Tibial nerve (tissue), 4 donors: ENCODE data around the gene PTPMT1. TPM values are rescaled to one million over a fixed set of nuclear protein-coding genes. Genes with fewer than 3 reads are reported as not detected.

Source experiments
- DNase-seq, 2 donors: peaks; one replicate each; pipeline ENCODE4 v3.0.0-alpha.2; 2019; ENCODE audit warnings: low spot score in 2 of 2
- H3K27ac ChIP-seq, 4 donors: fragments of 200-600 bp; sonication (generic) in 3 of 4; one replicate each; pipeline ENCODE4 v1.5.1; 2017 to 2019; ENCODE audit warnings: mild to moderate bottlenecking in 1 of 4
- H3K27me3 ChIP-seq, 2 donors: fragments of 200-600 bp; sonication (generic) in 1 of 2; one replicate each; pipeline versions ENCODE4 v1.5.1 to v1.6.0; 2017 to 2019
- H3K36me3 ChIP-seq, 3 donors: fragments of 200-600 bp; sonication (generic); one replicate each; pipeline ENCODE4 v1.5.1; 2018 to 2019
- H3K4me1 ChIP-seq, 4 donors: fragments of 200-600 bp; sonication (generic) in 3 of 4; one replicate each; pipeline ENCODE4 v1.5.1; 2017 to 2019
- H3K4me3 ChIP-seq, 4 donors: fragments of 200-600 bp; sonication (generic) in 3 of 4; one replicate each; pipeline ENCODE4 v1.5.1; 2017 to 2019; ENCODE audit warnings: mild to moderate bottlenecking in 1 of 4, moderate library complexity in 1 of 4
- H3K9me3 ChIP-seq, 4 donors: fragments of 200-600 bp; sonication (generic) in 3 of 4; one replicate each; pipeline ENCODE4 v1.5.1; 2017 to 2019
- EP300 ChIP-seq, 2 donors: sonication (generic); formaldehyde crosslinking; IDR thresholded peaks; one replicate each; pipeline ENCODE4 v1.6.1; 2017; ENCODE audit warnings: antibody characterized with exemption in 2 of 2, mild to moderate bottlenecking in 1 of 2
- POLR2A ChIP-seq, 2 donors: fragments of 450-650 bp; IDR thresholded peaks; one replicate each; pipeline ENCODE4 v1.6.1; 2017; ENCODE audit warnings: antibody characterized with exemption in 2 of 2, mild to moderate bottlenecking in 2 of 2, moderate library complexity in 2 of 2
- WGBS, 2 donors: methylation state at CpG; one replicate each; pipeline ENCODE4 v1.1.5; 2018; 5-methylcytosine and 5-hydroxymethylcytosine counted together
- total RNA-seq, 4 donors: library from RNA; depleted of rRNA; stranded (reverse); fragments of >200 nt; gene quantifications; one replicate each; pipeline ENCODE4 v1.1.0, GENCODE V29; 2016
- TF ChIP-seq, protein P1 (sequence below), 5 experiments: fragments of 200-600 bp in 3 of 5; fragments of 450-650 bp in 2 of 5; sonication (generic) in 3 of 5; IDR thresholded peaks; one replicate each; pipeline ENCODE4 v1.5.1; 2016 to 2019; ENCODE audit warnings: antibody characterized with exemption in 5 of 5, mild to moderate bottlenecking in 3 of 5, moderate library complexity in 2 of 5

PTPMT1 gene
- total RNA-seq, 4 donors from 2014 or later = 97.3 to 158 (median 137) TPM

DNA sequence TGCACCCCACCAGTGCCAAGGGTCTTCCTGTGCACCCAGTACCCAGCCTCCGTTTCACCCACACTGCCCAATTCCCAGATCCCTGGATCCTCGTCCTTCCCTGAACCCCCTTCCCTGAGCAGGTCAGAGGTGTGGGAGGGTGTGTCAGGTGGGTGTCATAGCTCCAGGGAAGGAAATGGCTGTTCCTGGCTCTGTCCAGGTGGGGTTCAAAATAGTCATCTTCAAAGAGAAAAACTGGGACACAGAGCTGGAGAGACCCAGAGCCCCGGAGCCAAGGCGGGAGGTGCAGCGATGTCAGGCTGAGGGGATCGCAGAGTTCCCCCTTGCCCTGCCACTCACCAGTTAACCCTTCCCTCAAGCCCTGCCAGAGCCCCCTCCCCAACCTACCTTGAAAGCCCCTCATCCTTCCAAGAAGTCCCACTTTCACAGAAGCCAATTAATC lies 28.1 kb downstream of the PTPMT1 start:
- Histone ChIP-seq H3K4me1 (peaks cover 0 to 39% (median 5%) of the 10 kb centered on the region in 4 donors), H3K36me3 (no peaks in the 10 kb centered on the region), H3K27me3 (peaks cover 0 to 33% of the 10 kb centered on the region in 2 donors), H3K27ac (no peak overlapping the region), H3K4me3 (peak overlapping the region in 1 of 4 donors; percentile 42), H3K9me3 (no peaks in the 10 kb centered on the region)
- WGBS, 2 donors = 8 to 10% methylated on average over 6 of the region's 6 CpGs
- DNase-seq = no peak
- TF ChIP-seq, protein P1, sequence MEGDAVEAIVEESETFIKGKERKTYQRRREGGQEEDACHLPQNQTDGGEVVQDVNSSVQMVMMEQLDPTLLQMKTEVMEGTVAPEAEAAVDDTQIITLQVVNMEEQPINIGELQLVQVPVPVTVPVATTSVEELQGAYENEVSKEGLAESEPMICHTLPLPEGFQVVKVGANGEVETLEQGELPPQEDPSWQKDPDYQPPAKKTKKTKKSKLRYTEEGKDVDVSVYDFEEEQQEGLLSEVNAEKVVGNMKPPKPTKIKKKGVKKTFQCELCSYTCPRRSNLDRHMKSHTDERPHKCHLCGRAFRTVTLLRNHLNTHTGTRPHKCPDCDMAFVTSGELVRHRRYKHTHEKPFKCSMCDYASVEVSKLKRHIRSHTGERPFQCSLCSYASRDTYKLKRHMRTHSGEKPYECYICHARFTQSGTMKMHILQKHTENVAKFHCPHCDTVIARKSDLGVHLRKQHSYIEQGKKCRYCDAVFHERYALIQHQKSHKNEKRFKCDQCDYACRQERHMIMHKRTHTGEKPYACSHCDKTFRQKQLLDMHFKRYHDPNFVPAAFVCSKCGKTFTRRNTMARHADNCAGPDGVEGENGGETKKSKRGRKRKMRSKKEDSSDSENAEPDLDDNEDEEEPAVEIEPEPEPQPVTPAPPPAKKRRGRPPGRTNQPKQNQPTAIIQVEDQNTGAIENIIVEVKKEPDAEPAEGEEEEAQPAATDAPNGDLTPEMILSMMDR (IDR thresholded peaks at IDR 0.05) = no peak
- TF ChIP-seq EP300 (IDR thresholded peaks at IDR 0.05) = no peak

DNA sequence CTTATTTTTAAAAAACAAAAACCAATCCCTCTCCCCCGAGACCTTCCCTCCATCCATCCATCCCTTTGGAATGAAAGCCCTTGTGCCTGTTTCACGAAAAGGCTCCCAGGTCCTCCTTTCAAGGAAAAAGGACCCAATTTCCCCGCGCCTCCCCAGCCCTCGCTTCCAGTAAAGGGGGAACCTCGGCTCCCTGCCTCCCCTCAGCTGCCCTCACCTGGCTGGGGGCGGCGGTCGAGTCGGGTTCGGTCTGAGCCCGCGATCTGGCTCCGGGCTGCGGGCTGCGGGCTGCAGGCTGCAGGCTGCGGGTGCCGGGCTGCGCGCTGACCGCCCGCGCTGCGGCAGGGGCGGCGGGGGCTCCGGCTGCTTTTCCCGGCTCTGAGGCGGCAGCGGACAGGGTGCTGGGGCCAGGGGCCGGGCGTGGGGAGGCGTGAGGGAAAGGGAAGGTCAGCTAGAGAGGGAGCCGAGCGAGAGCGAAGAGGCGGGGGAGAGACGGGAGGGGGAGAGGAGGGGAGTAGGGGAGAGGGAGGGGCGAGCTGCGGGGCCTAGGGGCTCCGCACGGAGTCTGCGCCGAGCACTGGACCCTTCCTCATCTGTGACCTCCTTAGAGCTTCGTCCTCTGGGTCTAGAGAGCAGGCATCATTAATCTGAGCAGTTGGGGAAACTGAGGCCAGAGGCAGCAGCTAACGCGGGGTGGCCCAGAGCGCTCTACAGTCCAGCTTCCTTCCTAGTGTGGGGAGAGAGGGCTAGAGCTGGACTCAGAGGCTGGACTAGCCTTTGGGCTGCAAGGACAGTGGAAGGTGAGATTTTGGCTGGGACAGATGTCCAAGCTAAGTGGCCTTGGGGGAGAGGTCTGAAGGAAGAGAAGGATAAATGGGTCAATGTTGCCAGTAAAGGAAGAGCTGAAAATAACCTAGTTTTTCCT lies 28.8 kb downstream of the PTPMT1 start, which contains the start of gene C1QTNF4:
Gene C1QTNF4 (minus strand): TSS at position 478 of the 922 bp plus-strand sequence. CDS start 3,601 bp downstream, outside the sequence.
- no peak for DNase-seq
- no peak within 1 kb of the TSS for H3K27ac ChIP-seq
- H3K4me3 ChIP-seq = peak within 1 kb of the TSS in 3 of 4 donors; percentile 1 to 42 (median 1)
- TF ChIP-seq POLR2A (IDR thresholded peaks at IDR 0.05) (no peak), EP300 (IDR thresholded peaks at IDR 0.05) (no peak)
- TF ChIP-seq, protein P1 (IDR thresholded peaks at IDR 0.05) = no peak
- H3K4me1 ChIP-seq = peaks cover 0 to 32% (median 5%) of the 10 kb centered on the region in 4 donors
- H3K36me3 ChIP-seq = no peaks in the 10 kb centered on the region
- H3K9me3 ChIP-seq = no peaks in the 10 kb centered on the region
- 6% methylated on average over 20 to 39 of the region's 48 CpGs for WGBS, 2 donors
- H3K27me3 ChIP-seq = peaks cover 0 to 33% of the 10 kb centered on the region in 2 donors

- no peak for DNase-seq
- Histone ChIP-seq H3K27ac (no peak overlapping the region), H3K4me1 (peaks cover 0 to 27% (median 5%) of the 10 kb centered on the region in 4 donors), H3K36me3 (no peaks in the 10 kb centered on the region), H3K27me3 (peaks cover 0 to 33% of the 10 kb centered on the region in 2 donors), H3K9me3 (no peaks in the 10 kb centered on the region), H3K4me3 (no peak overlapping the region)
- TF ChIP-seq POLR2A (IDR thresholded peaks at IDR 0.05) (no peak), EP300 (IDR thresholded peaks at IDR 0.05) (no peak)
- TF ChIP-seq, protein P1 (IDR thresholded peaks at IDR 0.05) = no peak
- 55 to 73% methylated on average over 7 of the region's 7 CpGs for WGBS, 2 donors
Measured at GRCh38 chr11:47595029-47595428, 29.6 kb downstream of the PTPMT1 start.

DNA sequence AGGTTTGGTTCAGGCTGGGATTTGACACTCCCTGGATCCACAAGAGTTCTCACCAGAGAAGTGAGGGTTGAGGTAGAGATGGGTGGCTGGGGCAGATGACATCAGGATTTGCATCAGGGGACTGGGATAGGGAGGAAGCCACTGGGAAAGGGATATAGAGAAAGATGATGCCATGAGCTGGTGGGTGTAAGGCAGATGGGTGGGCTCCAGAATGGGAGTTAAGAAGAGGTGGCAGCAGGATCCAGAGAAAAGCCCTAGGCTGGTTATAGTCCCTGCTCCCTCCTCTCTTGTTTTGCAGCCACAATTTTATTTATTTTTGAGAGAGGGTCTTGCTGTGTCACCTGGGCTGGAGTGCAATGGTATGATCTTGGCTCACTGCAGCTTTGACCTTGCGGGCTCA lies 30.6 kb downstream of the PTPMT1 start:
- TF ChIP-seq POLR2A (IDR thresholded peaks at IDR 0.05) = no peak
- no peak for TF ChIP-seq EP300 (IDR thresholded peaks at IDR 0.05)
- TF ChIP-seq, protein P1 (IDR thresholded peaks at IDR 0.05) = no peak
- H3K9me3 ChIP-seq = no peaks in the 10 kb centered on the region
- WGBS, 2 donors = 100% methylated on average over 1 of the region's 1 CpG
- H3K27me3 ChIP-seq = peaks cover 0 to 33% of the 10 kb centered on the region in 2 donors
- no peak for DNase-seq
- H3K4me1 ChIP-seq = peaks cover 0 to 24% (median 5%) of the 10 kb centered on the region in 4 donors
- no peak overlapping the region for H3K27ac ChIP-seq
- no peaks in the 10 kb centered on the region for H3K36me3 ChIP-seq
- H3K4me3 ChIP-seq = no peak overlapping the region

DNA sequence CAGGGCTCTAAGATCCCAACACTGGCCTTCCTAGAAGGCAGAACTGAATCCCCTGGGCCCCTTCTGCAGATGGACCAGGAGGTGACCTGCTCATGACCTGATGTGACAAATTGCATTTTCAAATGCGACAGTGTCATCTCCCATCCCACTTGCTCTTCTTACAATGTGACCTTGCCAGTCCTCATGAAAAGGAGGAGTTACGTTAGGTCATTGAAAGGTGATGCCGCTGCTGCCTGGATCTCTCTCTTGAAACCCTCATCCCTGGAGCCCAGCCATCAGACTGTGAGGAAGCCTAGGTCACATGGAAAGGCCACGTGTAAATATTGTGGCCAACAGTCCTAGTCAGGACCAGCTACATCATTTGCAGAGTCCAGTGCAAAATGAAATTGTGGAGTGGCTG lies 34.5 kb downstream of the PTPMT1 start:
- H3K27ac ChIP-seq = no peak overlapping the region
- no peaks in the 10 kb centered on the region for H3K4me1 ChIP-seq
- H3K9me3 ChIP-seq = no peaks in the 10 kb centered on the region
- H3K4me3 ChIP-seq = no peak overlapping the region
- peaks cover 0 to 8% of the 10 kb centered on the region in 2 donors for H3K27me3 ChIP-seq
- H3K36me3 ChIP-seq = no peaks in the 10 kb centered on the region
- DNase-seq = no peak
- 57 to 66% methylated on average over 4 of the region's 4 CpGs for WGBS, 2 donors
- TF ChIP-seq POLR2A (IDR thresholded peaks at IDR 0.05) (no peak), EP300 (IDR thresholded peaks at IDR 0.05) (no peak)
- TF ChIP-seq, protein P1 (IDR thresholded peaks at IDR 0.05) = no peak
